WTC11 (cell line): ENCODE data around the gene B4GALNT3. TPM values are rescaled to one million over a fixed set of nuclear protein-coding genes. Genes with fewer than 3 reads are reported as not detected.
A peak's percentile ranks its signal among the peaks of the same experiment; 100 is the strongest.

ENCODE experiments used
- ATF1 ChIP-seq: sonication (generic); formaldehyde crosslinking; IDR thresholded peaks from 2 replicates; pipeline ENCODE4 v1.8.1; 2023; ENCODE audit warnings: mild to moderate bottlenecking, moderate library complexity, missing genetic modification reagents
- E2F1 ChIP-seq: sonication (generic); formaldehyde crosslinking; IDR thresholded peaks from 2 replicates; pipeline ENCODE4 v1.8.0; 2022; ENCODE audit warnings: mild to moderate bottlenecking, missing genetic modification reagents
- ESRRA ChIP-seq: sonication (generic); formaldehyde crosslinking; IDR thresholded peaks from 2 replicates; pipeline ENCODE4 v1.8.1; 2022; ENCODE audit warnings: mild to moderate bottlenecking, missing genetic modification reagents, borderline replicate concordance
- FOXP1 ChIP-seq: sonication (generic); formaldehyde crosslinking; IDR thresholded peaks from 2 replicates; pipeline ENCODE4 v1.8.0; 2022; ENCODE audit warnings: missing genetic modification reagents, mild to moderate bottlenecking, moderate library complexity, borderline replicate concordance
- FOXP4 ChIP-seq: sonication (generic); formaldehyde crosslinking; IDR thresholded peaks from 2 replicates; pipeline ENCODE4 v1.8.0; 2022; ENCODE audit warnings: mild to moderate bottlenecking, missing genetic modification reagents
- MAX ChIP-seq: sonication (generic); formaldehyde crosslinking; IDR thresholded peaks from 2 replicates; pipeline ENCODE4 v1.8.0; 2022; ENCODE audit warnings: mild to moderate bottlenecking, missing genetic modification reagents
- NFATC4 ChIP-seq: fragments of 250-450 bp; sonication (Bioruptor Pico); IDR thresholded peaks from 2 replicates; pipeline ENCODE4 v1.9.0; 2021; ENCODE audit warnings: mild to moderate bottlenecking
- NR1H2 ChIP-seq: sonication (generic); formaldehyde crosslinking; IDR thresholded peaks from 2 replicates; pipeline ENCODE4 v1.9.0; 2021; ENCODE audit warnings: mild to moderate bottlenecking, moderate library complexity, missing genetic modification reagents
- SOX15 ChIP-seq: fragments of 250-450 bp; sonication (Bioruptor Pico); IDR thresholded peaks from 2 replicates; pipeline ENCODE4 v1.9.0; 2021; ENCODE audit warnings: mild to moderate bottlenecking
- SP1 ChIP-seq: sonication (generic); formaldehyde crosslinking; conservative IDR thresholded peaks from 2 replicates; pipeline ENCODE4 v1.8.1; 2022; ENCODE audit warnings: missing genetic modification reagents
- TCF7 ChIP-seq: sonication (generic); formaldehyde crosslinking; IDR thresholded peaks from 2 replicates; pipeline ENCODE4 v1.8.0; 2022; ENCODE audit warnings: mild to moderate bottlenecking, low read depth, missing genetic modification reagents, moderate library complexity
- TEAD1 ChIP-seq: sonication (generic); formaldehyde crosslinking; IDR thresholded peaks from 2 replicates; pipeline ENCODE4 v1.8.0; 2022; ENCODE audit warnings: mild to moderate bottlenecking, missing genetic modification reagents
- TEAD4 ChIP-seq: sonication (generic); formaldehyde crosslinking; IDR thresholded peaks from 2 replicates; pipeline ENCODE4 v1.8.0; 2022; ENCODE audit warnings: mild to moderate bottlenecking, missing genetic modification reagents
- TP53 ChIP-seq: sonication (generic); formaldehyde crosslinking; IDR thresholded peaks from 2 replicates; pipeline ENCODE4 v1.8.1; 2023; ENCODE audit warnings: mild to moderate bottlenecking, missing genetic modification reagents
- ZBTB21 ChIP-seq: sonication (generic); formaldehyde crosslinking; IDR thresholded peaks from 2 replicates; pipeline ENCODE4 v1.8.1; 2023; ENCODE audit warnings: mild to moderate bottlenecking, missing genetic modification reagents, borderline replicate concordance
- ZNF263 ChIP-seq: sonication (generic); formaldehyde crosslinking; IDR thresholded peaks from 2 replicates; pipeline ENCODE4 v1.8.1; 2022; ENCODE audit warnings: low read depth, mild to moderate bottlenecking, moderate library complexity, missing genetic modification reagents
- ZNF317 ChIP-seq: sonication (generic); formaldehyde crosslinking; IDR thresholded peaks from 2 replicates; pipeline ENCODE4 v1.8.1; 2023; ENCODE audit warnings: low read depth, mild to moderate bottlenecking, moderate library complexity, missing genetic modification reagents, borderline replicate concordance
- ZNF512 ChIP-seq: sonication (generic); formaldehyde crosslinking; IDR thresholded peaks from 2 replicates; pipeline ENCODE4 v1.8.1; 2022; ENCODE audit warnings: missing genetic modification reagents, borderline replicate concordance
- total RNA-seq: library from RNA; stranded (reverse); gene quantifications from 3 replicates; pipeline ENCODE4 v1.2.3, GENCODE V29; 2021
- TF ChIP-seq, protein P1 (sequence below): sonication (generic); formaldehyde crosslinking; IDR thresholded peaks from 2 replicates; pipeline ENCODE4 v1.8.0; 2022; ENCODE audit warnings: missing genetic modification reagents
- TF ChIP-seq, protein P2 (sequence below): fragments of 250-450 bp; sonication (Bioruptor Pico); IDR thresholded peaks from 2 replicates; pipeline ENCODE4 v1.9.0; 2021; ENCODE audit warnings: mild to moderate bottlenecking
- TF ChIP-seq, protein P3 (sequence below): sonication (generic); formaldehyde crosslinking; IDR thresholded peaks from 2 replicates; pipeline ENCODE4 v1.8.0; 2023; ENCODE audit warnings: missing genetic modification reagents, mild to moderate bottlenecking, borderline replicate concordance

B4GALNT3 gene
- total RNA-seq, 1 experiment from 2014 or later: 19.0 TPM

DNA sequence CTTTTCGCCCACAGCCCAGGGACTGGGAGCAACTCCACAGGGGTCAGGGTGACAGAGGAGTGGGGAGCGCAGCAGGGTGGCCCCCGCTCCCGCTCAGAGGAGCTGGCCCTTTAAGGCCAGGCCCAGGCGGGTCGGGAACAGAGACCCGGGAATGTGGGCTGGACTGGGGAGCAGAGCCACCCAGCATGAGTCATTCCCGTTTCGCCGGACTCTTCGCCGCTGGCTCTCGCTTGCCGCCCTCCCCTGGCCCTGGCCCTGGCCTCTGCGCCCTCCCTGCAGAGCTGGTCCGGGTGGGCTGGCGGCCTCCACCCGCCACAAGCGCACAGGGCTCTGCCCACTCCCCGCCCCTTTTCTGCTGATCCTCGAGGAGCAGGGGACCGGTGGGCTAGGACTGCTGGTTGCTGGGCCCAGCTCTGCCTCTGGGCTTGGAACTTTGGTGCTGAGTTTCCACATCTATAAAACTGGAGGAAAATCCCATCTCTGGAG lies 110.7 kb downstream of the B4GALNT3 start (continued):
- TF ChIP-seq, protein P1, sequence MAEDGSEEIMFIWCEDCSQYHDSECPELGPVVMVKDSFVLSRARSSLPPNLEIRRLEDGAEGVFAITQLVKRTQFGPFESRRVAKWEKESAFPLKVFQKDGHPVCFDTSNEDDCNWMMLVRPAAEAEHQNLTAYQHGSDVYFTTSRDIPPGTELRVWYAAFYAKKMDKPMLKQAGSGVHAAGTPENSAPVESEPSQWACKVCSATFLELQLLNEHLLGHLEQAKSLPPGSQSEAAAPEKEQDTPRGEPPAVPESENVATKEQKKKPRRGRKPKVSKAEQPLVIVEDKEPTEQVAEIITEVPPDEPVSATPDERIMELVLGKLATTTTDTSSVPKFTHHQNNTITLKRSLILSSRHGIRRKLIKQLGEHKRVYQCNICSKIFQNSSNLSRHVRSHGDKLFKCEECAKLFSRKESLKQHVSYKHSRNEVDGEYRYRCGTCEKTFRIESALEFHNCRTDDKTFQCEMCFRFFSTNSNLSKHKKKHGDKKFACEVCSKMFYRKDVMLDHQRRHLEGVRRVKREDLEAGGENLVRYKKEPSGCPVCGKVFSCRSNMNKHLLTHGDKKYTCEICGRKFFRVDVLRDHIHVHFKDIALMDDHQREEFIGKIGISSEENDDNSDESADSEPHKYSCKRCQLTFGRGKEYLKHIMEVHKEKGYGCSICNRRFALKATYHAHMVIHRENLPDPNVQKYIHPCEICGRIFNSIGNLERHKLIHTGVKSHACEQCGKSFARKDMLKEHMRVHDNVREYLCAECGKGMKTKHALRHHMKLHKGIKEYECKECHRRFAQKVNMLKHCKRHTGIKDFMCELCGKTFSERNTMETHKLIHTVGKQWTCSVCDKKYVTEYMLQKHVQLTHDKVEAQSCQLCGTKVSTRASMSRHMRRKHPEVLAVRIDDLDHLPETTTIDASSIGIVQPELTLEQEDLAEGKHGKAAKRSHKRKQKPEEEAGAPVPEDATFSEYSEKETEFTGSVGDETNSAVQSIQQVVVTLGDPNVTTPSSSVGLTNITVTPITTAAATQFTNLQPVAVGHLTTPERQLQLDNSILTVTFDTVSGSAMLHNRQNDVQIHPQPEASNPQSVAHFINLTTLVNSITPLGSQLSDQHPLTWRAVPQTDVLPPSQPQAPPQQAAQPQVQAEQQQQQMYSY (CRISPR knock-in tag): peak; percentile 72
- TF ChIP-seq ZNF263 (no peak), TEAD1 (CRISPR knock-in tag) (0 out of 2 replicates have a peak, but pooled peaks have one; percentile 8), ESRRA (no peak), ATF1 (CRISPR knock-in tag) (no peak), ZBTB21 (no peak), SOX15 (CRISPR knock-in tag) (no peak), MAX (no peak), E2F1 (CRISPR knock-in tag) (no peak), TP53 (CRISPR knock-in tag) (peak; percentile 41; the same call in 1 of the 2 replicates), FOXP4 (CRISPR knock-in tag) (no peak), NR1H2 (CRISPR knock-in tag) (no peak), NFATC4 (CRISPR knock-in tag) (no peak), ZNF317 (no peak), TCF7 (CRISPR knock-in tag) (no peak), SP1 (CRISPR knock-in tag) (peak; percentile 68), ZNF512 (CRISPR knock-in tag) (no peak), TEAD4 (CRISPR knock-in tag) (no peak), FOXP1 (CRISPR knock-in tag) (0 out of 2 replicates have a peak, but pooled peaks have one; percentile 12)
- TF ChIP-seq, protein P2, sequence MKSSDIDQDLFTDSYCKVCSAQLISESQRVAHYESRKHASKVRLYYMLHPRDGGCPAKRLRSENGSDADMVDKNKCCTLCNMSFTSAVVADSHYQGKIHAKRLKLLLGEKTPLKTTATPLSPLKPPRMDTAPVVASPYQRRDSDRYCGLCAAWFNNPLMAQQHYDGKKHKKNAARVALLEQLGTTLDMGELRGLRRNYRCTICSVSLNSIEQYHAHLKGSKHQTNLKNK (CRISPR knock-in tag): no peak
- TF ChIP-seq, protein P3, sequence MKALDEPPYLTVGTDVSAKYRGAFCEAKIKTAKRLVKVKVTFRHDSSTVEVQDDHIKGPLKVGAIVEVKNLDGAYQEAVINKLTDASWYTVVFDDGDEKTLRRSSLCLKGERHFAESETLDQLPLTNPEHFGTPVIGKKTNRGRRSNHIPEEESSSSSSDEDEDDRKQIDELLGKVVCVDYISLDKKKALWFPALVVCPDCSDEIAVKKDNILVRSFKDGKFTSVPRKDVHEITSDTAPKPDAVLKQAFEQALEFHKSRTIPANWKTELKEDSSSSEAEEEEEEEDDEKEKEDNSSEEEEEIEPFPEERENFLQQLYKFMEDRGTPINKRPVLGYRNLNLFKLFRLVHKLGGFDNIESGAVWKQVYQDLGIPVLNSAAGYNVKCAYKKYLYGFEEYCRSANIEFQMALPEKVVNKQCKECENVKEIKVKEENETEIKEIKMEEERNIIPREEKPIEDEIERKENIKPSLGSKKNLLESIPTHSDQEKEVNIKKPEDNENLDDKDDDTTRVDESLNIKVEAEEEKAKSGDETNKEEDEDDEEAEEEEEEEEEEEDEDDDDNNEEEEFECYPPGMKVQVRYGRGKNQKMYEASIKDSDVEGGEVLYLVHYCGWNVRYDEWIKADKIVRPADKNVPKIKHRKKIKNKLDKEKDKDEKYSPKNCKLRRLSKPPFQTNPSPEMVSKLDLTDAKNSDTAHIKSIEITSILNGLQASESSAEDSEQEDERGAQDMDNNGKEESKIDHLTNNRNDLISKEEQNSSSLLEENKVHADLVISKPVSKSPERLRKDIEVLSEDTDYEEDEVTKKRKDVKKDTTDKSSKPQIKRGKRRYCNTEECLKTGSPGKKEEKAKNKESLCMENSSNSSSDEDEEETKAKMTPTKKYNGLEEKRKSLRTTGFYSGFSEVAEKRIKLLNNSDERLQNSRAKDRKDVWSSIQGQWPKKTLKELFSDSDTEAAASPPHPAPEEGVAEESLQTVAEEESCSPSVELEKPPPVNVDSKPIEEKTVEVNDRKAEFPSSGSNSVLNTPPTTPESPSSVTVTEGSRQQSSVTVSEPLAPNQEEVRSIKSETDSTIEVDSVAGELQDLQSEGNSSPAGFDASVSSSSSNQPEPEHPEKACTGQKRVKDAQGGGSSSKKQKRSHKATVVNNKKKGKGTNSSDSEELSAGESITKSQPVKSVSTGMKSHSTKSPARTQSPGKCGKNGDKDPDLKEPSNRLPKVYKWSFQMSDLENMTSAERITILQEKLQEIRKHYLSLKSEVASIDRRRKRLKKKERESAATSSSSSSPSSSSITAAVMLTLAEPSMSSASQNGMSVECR (CRISPR knock-in tag): no peak
